Endodermal cell (in vitro differentiated cells): ENCODE measurements around the gene CHIT1. TPM values are rescaled to one million over a fixed set of nuclear protein-coding genes. Genes with fewer than 3 reads are reported as not detected.

ENCODE experiments used
- DNase-seq: peaks from one replicate; pipeline ENCODE4 v3.0.0-alpha.2; 2017
- H3K27ac ChIP-seq: 2 replicates; pipeline ENCODE4 v1.5.1; 2013; ENCODE audit warnings: mild to moderate bottlenecking, low read depth, low read length, moderate library complexity
- H3K27me3 ChIP-seq: 2 replicates; pipeline ENCODE4 v1.6.1; 2013; ENCODE audit warnings: mild to moderate bottlenecking, low read length, moderate library complexity; ENCODE audit not compliant: insufficient read depth, control insufficient read depth, poor library complexity, severe bottlenecking
- H3K36me3 ChIP-seq: 2 replicates; pipeline ENCODE4 v1.7.0; 2013; ENCODE audit warnings: mild to moderate bottlenecking, low read length, moderate library complexity; ENCODE audit not compliant: control insufficient read depth, insufficient read depth
- H3K4me1 ChIP-seq: one replicate; pipeline ENCODE4 v1.7.0; 2013; ENCODE audit warnings: low read length; ENCODE audit not compliant: control insufficient read depth, insufficient read depth
- H3K4me3 ChIP-seq: 2 replicates; pipeline ENCODE4 v1.5.1; 2013; ENCODE audit warnings: mild to moderate bottlenecking, low read length, moderate library complexity
- H3K9ac ChIP-seq: 2 replicates; pipeline ENCODE4 v1.6.1; 2013; ENCODE audit warnings: mild to moderate bottlenecking, low read length, moderate library complexity; ENCODE audit not compliant: poor library complexity, severe bottlenecking; ENCODE audit errors: extremely low read depth
- H3K9me3 ChIP-seq: 2 replicates; pipeline ENCODE4 v1.6.1; 2013; ENCODE audit warnings: mild to moderate bottlenecking, low read length, moderate library complexity; ENCODE audit not compliant: control insufficient read depth
- H3K27ac Mint-ChIP-seq: 2 replicates; pipeline ENCODE4 v1.8.0; 2020; ENCODE audit warnings: mixed read lengths
- H3K27me3 Mint-ChIP-seq: 2 replicates; pipeline ENCODE4 v1.8.0; 2021; ENCODE audit warnings: mild to moderate bottlenecking, mixed read lengths; ENCODE audit not compliant: insufficient read depth
- H3K36me3 Mint-ChIP-seq: 2 replicates; pipeline ENCODE4 v1.8.0; 2020; ENCODE audit warnings: low read depth, mixed read lengths
- H3K4me1 Mint-ChIP-seq: 2 replicates; pipeline ENCODE4 v1.8.0; 2020; ENCODE audit warnings: mixed read lengths
- H3K4me3 Mint-ChIP-seq: 2 replicates; pipeline ENCODE4 v1.8.0; 2020; ENCODE audit warnings: mild to moderate bottlenecking, moderate library complexity, mixed read lengths
- H3K9me3 Mint-ChIP-seq: 2 replicates; pipeline ENCODE4 v1.8.0; 2020; ENCODE audit warnings: mild to moderate bottlenecking, mixed read lengths
- WGBS, 2 experiments: methylation state at CpG; one replicate each; pipeline versions ENCODE4 v1.1.5 to v1.1.7; 2013; ENCODE audit warnings: missing lambda C conversion rate in 2 of 2, mixed read lengths in 1 of 2; ENCODE audit not compliant: insufficient coverage in 1 of 2, insufficient read length in 1 of 2; 5-methylcytosine and 5-hydroxymethylcytosine counted together
- total RNA-seq, 2 donors: library from RNA; stranded (reverse); fragmentation: NEBNext Ultra II Directional in 1 of 2; extraction: Animal tissue kit (Norgen Biotek cat#: 25700) in 1 of 2; gene quantifications; 2 replicates in 1 of 2; 3 replicates in 1 of 2; pipeline ENCODE4 v1.2.1, GENCODE V29; 2021
- TF ChIP-seq, protein P1 (sequence below): fragments of 200-600 bp; sonication (generic); conservative IDR thresholded peaks from 2 replicates; pipeline ENCODE4 v1.5.0; 2021; ENCODE audit warnings: antibody characterized with exemption, mild to moderate bottlenecking

The CHIT1 gene
- total RNA-seq, 2 donors from 2014 or later = 0.07 TPM; not detected in 1

DNA sequence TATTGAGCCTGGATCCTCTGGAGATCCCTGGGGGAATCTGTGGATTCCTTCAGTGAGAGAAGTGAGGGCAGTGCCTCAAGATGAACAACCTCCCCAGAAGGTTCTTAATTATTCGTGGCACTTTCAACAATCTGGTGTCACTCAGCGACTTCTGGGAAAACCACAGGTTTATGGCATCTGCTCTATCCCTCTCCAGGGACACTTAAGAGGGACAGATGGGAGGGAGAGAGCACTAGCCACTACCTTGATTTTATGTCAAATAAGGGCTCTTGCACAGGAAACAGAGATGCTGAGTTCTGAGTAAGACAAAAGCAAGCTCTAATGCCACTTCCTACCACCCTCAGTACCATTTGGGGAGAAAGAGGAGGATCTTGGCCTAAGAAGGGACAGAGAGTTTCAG lies 21.7 kb downstream of the CHIT1 start:
- no peak overlapping the region for H3K4me3 ChIP-seq
- no peaks in the 10 kb centered on the region for H3K36me3 Mint-ChIP-seq
- H3K4me3 Mint-ChIP-seq = no peak overlapping the region
- TF ChIP-seq, protein P1, sequence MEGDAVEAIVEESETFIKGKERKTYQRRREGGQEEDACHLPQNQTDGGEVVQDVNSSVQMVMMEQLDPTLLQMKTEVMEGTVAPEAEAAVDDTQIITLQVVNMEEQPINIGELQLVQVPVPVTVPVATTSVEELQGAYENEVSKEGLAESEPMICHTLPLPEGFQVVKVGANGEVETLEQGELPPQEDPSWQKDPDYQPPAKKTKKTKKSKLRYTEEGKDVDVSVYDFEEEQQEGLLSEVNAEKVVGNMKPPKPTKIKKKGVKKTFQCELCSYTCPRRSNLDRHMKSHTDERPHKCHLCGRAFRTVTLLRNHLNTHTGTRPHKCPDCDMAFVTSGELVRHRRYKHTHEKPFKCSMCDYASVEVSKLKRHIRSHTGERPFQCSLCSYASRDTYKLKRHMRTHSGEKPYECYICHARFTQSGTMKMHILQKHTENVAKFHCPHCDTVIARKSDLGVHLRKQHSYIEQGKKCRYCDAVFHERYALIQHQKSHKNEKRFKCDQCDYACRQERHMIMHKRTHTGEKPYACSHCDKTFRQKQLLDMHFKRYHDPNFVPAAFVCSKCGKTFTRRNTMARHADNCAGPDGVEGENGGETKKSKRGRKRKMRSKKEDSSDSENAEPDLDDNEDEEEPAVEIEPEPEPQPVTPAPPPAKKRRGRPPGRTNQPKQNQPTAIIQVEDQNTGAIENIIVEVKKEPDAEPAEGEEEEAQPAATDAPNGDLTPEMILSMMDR = no peak
- H3K27me3 Mint-ChIP-seq = peaks cover 8% of the 10 kb centered on the region
- H3K27me3 ChIP-seq = no peaks in the 10 kb centered on the region
- H3K9me3 ChIP-seq = no peaks in the 10 kb centered on the region
- H3K9me3 Mint-ChIP-seq = no peaks in the 10 kb centered on the region
- H3K4me1 ChIP-seq = no peaks in the 10 kb centered on the region
- no peaks in the 10 kb centered on the region for H3K36me3 ChIP-seq
- no peak overlapping the region for H3K27ac ChIP-seq
- WGBS, 2 experiments = 89 to 96% methylated on average over 1 to 2 of the region's 2 CpGs
- no peak overlapping the region for H3K27ac Mint-ChIP-seq
- H3K4me1 Mint-ChIP-seq = no peaks in the 10 kb centered on the region
- DNase-seq = no peak
- no peak overlapping the region for H3K9ac ChIP-seq

DNA sequence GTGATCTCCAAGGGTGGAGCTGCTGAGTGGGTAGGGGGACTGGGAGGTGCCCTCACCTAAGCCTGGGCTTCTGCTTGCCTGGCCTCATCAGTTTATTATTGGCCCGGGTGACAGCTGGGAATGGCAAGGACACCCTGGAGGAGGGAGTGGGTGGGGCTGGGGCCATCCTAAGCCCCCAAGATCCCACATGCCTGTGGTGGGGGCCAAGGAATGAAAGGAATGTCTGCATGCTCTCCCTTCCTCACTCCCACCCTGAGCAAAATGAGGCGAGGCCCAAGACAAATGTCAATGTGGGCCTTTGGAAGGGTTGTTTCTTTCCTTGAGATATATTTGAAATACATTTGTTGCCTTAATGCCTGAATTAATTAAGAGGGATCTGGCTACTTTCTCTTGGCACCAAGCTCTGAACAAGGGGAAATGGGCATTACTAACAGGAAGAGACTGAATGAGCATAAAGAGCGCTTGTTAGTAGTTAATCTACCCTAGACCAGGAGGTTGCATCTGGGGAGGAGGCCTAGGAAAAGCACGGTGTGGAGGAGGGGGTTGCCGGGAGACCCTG lies 23.3 kb downstream of the CHIT1 start:
- no peaks in the 10 kb centered on the region for H3K36me3 ChIP-seq
- H3K27me3 ChIP-seq = no peaks in the 10 kb centered on the region
- TF ChIP-seq, protein P1 = no peak
- H3K36me3 Mint-ChIP-seq = no peaks in the 10 kb centered on the region
- H3K4me1 Mint-ChIP-seq = no peaks in the 10 kb centered on the region
- H3K27ac ChIP-seq = no peak overlapping the region
- WGBS, 2 experiments = 84 to 88% methylated on average over 1 to 5 of the region's 5 CpGs
- no peak overlapping the region for H3K4me3 ChIP-seq
- H3K4me3 Mint-ChIP-seq = no peak overlapping the region
- no peak overlapping the region for H3K27ac Mint-ChIP-seq
- no peaks in the 10 kb centered on the region for H3K4me1 ChIP-seq
- no peaks in the 10 kb centered on the region for H3K9me3 Mint-ChIP-seq
- no peak overlapping the region for H3K9ac ChIP-seq
- DNase-seq = no peak
- H3K9me3 ChIP-seq = no peaks in the 10 kb centered on the region
- H3K27me3 Mint-ChIP-seq = peaks cover 14% of the 10 kb centered on the region

DNA sequence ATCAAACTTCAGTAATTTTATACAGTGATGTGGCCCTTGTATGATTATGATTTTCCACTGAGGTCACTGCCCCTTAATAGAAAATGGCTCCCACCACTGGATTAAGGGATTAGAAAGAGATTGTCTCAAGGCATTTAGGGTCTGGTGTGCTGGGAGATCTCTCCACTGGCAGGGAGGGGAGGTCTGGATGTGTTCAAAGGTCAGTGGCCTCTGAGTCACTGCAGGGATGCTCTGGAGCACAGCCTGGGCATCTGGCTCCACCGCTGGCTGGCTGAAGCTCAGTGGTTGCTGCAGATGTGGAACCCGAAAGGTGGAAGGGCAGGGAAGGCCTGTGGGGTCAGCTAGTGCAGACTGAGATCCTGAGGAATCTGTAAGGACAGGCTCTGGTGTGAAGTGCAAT lies 24.7 kb downstream of the CHIT1 start:
- Mint-ChIP-seq H3K9me3 (no peaks in the 10 kb centered on the region), H3K4me3 (no peak overlapping the region), H3K27me3 (peaks cover 22% of the 10 kb centered on the region), H3K36me3 (no peaks in the 10 kb centered on the region), H3K27ac (no peak overlapping the region), H3K4me1 (peaks cover 2% of the 10 kb centered on the region)
- no peak overlapping the region for H3K4me3 ChIP-seq
- H3K9ac ChIP-seq = no peak overlapping the region
- no peaks in the 10 kb centered on the region for H3K4me1 ChIP-seq
- H3K9me3 ChIP-seq = no peaks in the 10 kb centered on the region
- no peaks in the 10 kb centered on the region for H3K27me3 ChIP-seq
- TF ChIP-seq, protein P1 = no peak
- no peak for DNase-seq
- H3K36me3 ChIP-seq = no peaks in the 10 kb centered on the region
- H3K27ac ChIP-seq = no peak overlapping the region
- 87% methylated on average over 2 of the region's 2 CpGs; no CpG with 5 or more reads in 1 of the 2 experiments for WGBS, 2 experiments
